CD4-positive, CD25-positive, alpha-beta regulatory T cell (primary cell): Measurements from ENCODE around the gene DNAH5. TPM values are rescaled to one million over a fixed set of nuclear protein-coding genes. Genes with fewer than 3 reads are reported as not detected.
A peak's percentile ranks its signal among the peaks of the same experiment; 100 is the strongest.

Source experiments
- ATAC-seq, 2 donors: fragments of 150-1000 bp; cut with Tn5 transposase; one replicate each; pipeline ENCODE4 v1.10.0; 2021; ENCODE audit warnings: low read depth in 2 of 2, moderate number of reproducible peaks in 2 of 2, moderate library complexity in 1 of 2
- DNase-seq, 3 donors: peaks; one replicate each; pipeline versions ENCODE4 v3.0.0 to v3.0.0-alpha.2; 2012 to 2022; ENCODE audit warnings: mixed read lengths in 1 of 3
- H3K27ac ChIP-seq: one replicate; pipeline ENCODE4 v1.7.0; 2013; ENCODE audit warnings: mild to moderate bottlenecking, low read length; ENCODE audit not compliant: insufficient read depth, poor library complexity, severe bottlenecking
- H3K27me3 ChIP-seq: one replicate; pipeline ENCODE4 v1.7.0; 2013; ENCODE audit warnings: low read length; ENCODE audit not compliant: control insufficient read depth, insufficient read depth
- H3K36me3 ChIP-seq: one replicate; pipeline ENCODE4 v1.7.0; 2013; ENCODE audit warnings: mild to moderate bottlenecking, low read length, moderate library complexity; ENCODE audit not compliant: control insufficient read depth, insufficient read depth
- H3K4me1 ChIP-seq: 2 replicates; pipeline ENCODE4 v1.7.0; 2013; ENCODE audit warnings: mild to moderate bottlenecking, low read length; ENCODE audit not compliant: insufficient read depth, control insufficient read depth, poor library complexity, severe bottlenecking
- H3K4me3 ChIP-seq: one replicate; pipeline ENCODE4 v1.7.0; 2013; ENCODE audit warnings: low read depth, mild to moderate bottlenecking, low read length, moderate library complexity
- H3K9me3 ChIP-seq, 2 experiments: 1 replicate in 1 of 2; 2 replicates in 1 of 2; pipeline ENCODE4 v1.7.0; 2013; ENCODE audit warnings: low read length in 2 of 2, mild to moderate bottlenecking in 1 of 2, moderate library complexity in 1 of 2; ENCODE audit not compliant: control insufficient read depth in 2 of 2
- H3K27ac Mint-ChIP-seq, 3 donors: one replicate each; pipeline ENCODE4 v1.8.0; 2020 to 2022; ENCODE audit warnings: mild to moderate bottlenecking in 3 of 3, mixed read lengths in 3 of 3, moderate library complexity in 2 of 3
- H3K27me3 Mint-ChIP-seq: one replicate; pipeline ENCODE4 v1.8.0; 2022; ENCODE audit warnings: mild to moderate bottlenecking, mixed read lengths
- H3K36me3 Mint-ChIP-seq: one replicate; pipeline ENCODE4 v1.8.0; 2020; ENCODE audit warnings: mixed read lengths
- H3K4me1 Mint-ChIP-seq, 4 donors: one replicate each; pipeline ENCODE4 v1.8.0; 2020 to 2022; ENCODE audit warnings: mixed read lengths in 4 of 4, mild to moderate bottlenecking in 1 of 4
- H3K4me3 Mint-ChIP-seq, 4 donors: one replicate each; pipeline ENCODE4 v1.8.0; 2020 to 2022; ENCODE audit warnings: mild to moderate bottlenecking in 4 of 4, mixed read lengths in 4 of 4, moderate library complexity in 3 of 4
- H3K9me3 Mint-ChIP-seq, 7 donors: one replicate each; pipeline ENCODE4 v1.8.0; 2020 to 2022; ENCODE audit warnings: mixed read lengths in 7 of 7, mild to moderate bottlenecking in 3 of 7, moderate library complexity in 2 of 7
- polyA plus RNA-seq, 4 donors: library from polyadenylated mRNA; unstranded; fragments of 300-500 nt; fragmentation: Illumina TruSeq; gene quantifications; one replicate each; pipeline ENCODE4 v1.2.3, GENCODE V29; 2021
- total RNA-seq: library from RNA; stranded (reverse); gene quantifications from one replicate; pipeline ENCODE4 v1.2.3, GENCODE V29; 2022

The DNAH5 gene
- total and polyA plus RNA-seq, 5 donors from 2014 or later = not detected

DNA sequence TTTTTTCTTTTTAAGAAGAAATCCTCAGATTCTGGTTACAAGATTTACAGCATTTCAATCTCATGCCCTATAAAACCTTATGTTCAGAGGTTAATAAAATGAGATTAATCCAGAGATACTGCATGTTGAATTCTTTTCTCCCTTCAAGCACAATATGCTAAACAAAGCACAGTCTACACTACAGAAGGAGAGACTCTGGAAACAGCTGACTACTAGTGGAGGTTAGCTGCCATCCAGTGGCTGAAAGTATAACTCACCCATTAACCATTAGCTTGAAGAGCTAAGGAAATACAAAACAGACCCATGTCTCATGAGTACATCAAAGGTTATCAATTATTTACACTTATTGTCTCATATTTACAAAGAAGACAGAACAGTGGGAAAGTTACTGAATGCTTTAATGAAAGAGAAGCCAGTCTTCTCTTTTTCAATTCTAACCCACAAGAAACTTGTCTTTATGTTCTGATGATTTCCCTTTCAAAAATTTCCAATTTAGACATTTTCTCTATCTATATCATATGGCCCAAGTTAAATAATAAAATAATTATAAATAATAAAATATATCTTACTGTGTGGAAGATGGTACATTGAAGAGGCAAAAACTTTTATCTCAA is 12.7 kb upstream of the DNAH5 start:
- Histone ChIP-seq H3K4me1 (no peaks in the 10 kb centered on the region), H3K36me3 (no peaks in the 10 kb centered on the region), H3K9me3 (no peaks in the 10 kb centered on the region), H3K4me3 (no peak overlapping the region), H3K27ac (no peak overlapping the region), H3K27me3 (no peaks in the 10 kb centered on the region)
- Mint-ChIP-seq H3K27me3 (no peaks in the 10 kb centered on the region), H3K4me3 (no peak overlapping the region), H3K9me3 (peaks cover 0 to 3% (median 2%) of the 10 kb centered on the region in 7 donors), H3K27ac (no peak overlapping the region), H3K36me3 (no peaks in the 10 kb centered on the region), H3K4me1 (no peaks in the 10 kb centered on the region)
- ATAC-seq = no peak
- DNase-seq = peak in 1 of 3 donors; percentile 13

DNA sequence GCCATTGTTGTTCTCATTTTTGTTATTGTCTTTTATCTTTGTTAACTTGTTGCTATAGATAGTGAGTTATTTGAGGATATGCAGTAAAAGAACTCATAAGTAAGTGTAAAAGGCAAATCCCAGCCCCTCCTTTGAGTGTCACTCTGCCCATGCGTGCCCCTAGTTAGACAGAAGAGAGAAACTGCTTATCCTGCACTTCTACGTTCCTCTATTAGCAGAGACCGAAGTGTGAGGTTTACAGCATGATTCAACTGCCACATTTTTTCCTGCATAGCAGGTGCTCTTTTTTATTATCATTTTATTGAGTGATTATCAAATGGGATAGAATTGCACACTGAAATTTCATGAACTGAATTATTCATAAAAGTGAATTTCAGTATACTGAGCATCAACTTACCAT is 12.0 kb upstream of the DNAH5 start:
- Mint-ChIP-seq H3K4me1 (no peaks in the 10 kb centered on the region), H3K4me3 (no peak overlapping the region), H3K27me3 (no peaks in the 10 kb centered on the region), H3K36me3 (no peaks in the 10 kb centered on the region), H3K9me3 (peaks cover 0 to 3% (median 0%) of the 10 kb centered on the region in 7 donors), H3K27ac (no peak overlapping the region)
- Histone ChIP-seq H3K27me3 (no peaks in the 10 kb centered on the region), H3K36me3 (no peaks in the 10 kb centered on the region), H3K4me1 (no peaks in the 10 kb centered on the region), H3K9me3 (no peaks in the 10 kb centered on the region), H3K27ac (no peak overlapping the region), H3K4me3 (no peak overlapping the region)
- DNase-seq = no peak
- no peak for ATAC-seq

DNA sequence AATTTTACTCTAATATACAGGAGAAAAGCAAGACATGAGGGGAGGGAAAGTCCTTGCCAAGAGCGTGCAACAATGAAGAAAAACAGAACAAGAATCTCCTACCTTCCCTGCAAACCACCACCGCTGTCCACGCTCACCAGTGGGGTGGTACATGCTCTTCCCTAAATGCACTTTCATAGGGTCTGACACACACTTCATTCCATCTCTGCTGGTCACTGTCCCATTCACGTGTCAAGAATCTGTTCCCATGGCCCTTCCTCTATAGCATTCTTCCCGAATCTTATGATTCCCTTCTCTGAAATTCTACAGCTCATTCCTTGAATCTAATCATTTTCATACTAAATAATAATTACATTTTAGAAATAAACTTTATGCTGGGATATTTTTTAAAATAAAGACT is 11.4 kb upstream of the DNAH5 start:
- Histone ChIP-seq H3K4me3 (no peak overlapping the region), H3K9me3 (no peaks in the 10 kb centered on the region), H3K27ac (no peak overlapping the region), H3K27me3 (no peaks in the 10 kb centered on the region), H3K4me1 (no peaks in the 10 kb centered on the region), H3K36me3 (no peaks in the 10 kb centered on the region)
- DNase-seq (no peak), ATAC-seq (no peak)
- H3K4me1 Mint-ChIP-seq = no peaks in the 10 kb centered on the region
- no peak overlapping the region for H3K4me3 Mint-ChIP-seq
- no peaks in the 10 kb centered on the region for H3K27me3 Mint-ChIP-seq
- H3K36me3 Mint-ChIP-seq = no peaks in the 10 kb centered on the region
- H3K9me3 Mint-ChIP-seq = peaks cover 0 to 3% (median 0%) of the 10 kb centered on the region in 7 donors
- H3K27ac Mint-ChIP-seq = no peak overlapping the region

DNA sequence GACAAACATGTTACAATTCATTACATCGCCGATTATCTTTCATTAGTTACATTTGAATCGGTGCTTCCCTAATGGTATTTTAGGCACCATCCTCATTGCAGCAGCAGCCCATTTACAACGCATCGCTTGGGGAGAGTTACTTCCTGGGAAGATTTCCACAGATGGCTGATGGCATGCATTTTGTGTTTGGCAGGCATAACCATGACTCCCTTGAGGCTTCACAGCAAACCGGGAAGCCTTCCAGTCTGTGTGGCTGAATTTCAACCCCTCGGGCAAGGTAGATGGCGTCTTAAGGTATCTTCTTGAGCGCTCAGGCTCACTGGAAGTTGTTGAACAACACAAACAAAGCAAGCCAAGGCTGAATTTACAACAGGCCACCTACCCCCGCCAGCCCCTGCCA is 1.6 kb upstream of the DNAH5 start:
- Mint-ChIP-seq H3K36me3 (no peaks in the 10 kb centered on the region), H3K27me3 (no peaks in the 10 kb centered on the region), H3K9me3 (peaks cover 0 to 3% (median 0%) of the 10 kb centered on the region in 7 donors), H3K4me3 (no peak overlapping the region), H3K4me1 (no peaks in the 10 kb centered on the region), H3K27ac (no peak overlapping the region)
- no peak overlapping the region for H3K4me3 ChIP-seq
- H3K27ac ChIP-seq = no peak overlapping the region
- ATAC-seq = no peak
- no peaks in the 10 kb centered on the region for H3K4me1 ChIP-seq
- H3K27me3 ChIP-seq = no peaks in the 10 kb centered on the region
- no peaks in the 10 kb centered on the region for H3K9me3 ChIP-seq
- DNase-seq = no peak
- H3K36me3 ChIP-seq = no peaks in the 10 kb centered on the region

DNA sequence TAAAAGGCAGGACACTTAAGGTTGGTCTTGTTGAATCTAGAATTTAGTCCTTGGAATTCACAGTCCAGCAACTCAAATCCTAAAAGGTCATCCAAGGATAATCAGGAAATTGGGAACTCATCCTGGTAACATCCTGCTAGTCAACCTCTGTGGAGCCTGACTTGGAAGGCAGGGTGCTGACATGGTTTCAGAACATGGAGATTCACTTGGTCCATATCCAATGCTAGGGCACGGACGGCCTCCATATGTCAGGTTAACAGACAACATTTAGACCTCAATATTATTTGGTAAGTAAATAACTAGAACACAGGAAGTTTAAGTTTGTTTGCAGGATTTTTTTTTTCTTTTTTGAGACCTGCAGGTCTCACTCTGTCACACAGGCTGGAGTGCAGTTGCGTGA is 783 bp upstream of the DNAH5 start:
- Histone ChIP-seq H3K4me1 (no peaks in the 10 kb centered on the region), H3K27ac (no peak overlapping the region), H3K9me3 (no peaks in the 10 kb centered on the region), H3K27me3 (no peaks in the 10 kb centered on the region), H3K36me3 (no peaks in the 10 kb centered on the region), H3K4me3 (no peak overlapping the region)
- H3K36me3 Mint-ChIP-seq = no peaks in the 10 kb centered on the region
- H3K4me1 Mint-ChIP-seq = no peaks in the 10 kb centered on the region
- no peak overlapping the region for H3K4me3 Mint-ChIP-seq
- DNase-seq = no peak
- no peak for ATAC-seq
- H3K27me3 Mint-ChIP-seq = no peaks in the 10 kb centered on the region
- no peak overlapping the region for H3K27ac Mint-ChIP-seq
- H3K9me3 Mint-ChIP-seq = peaks cover 0 to 3% (median 1%) of the 10 kb centered on the region in 7 donors

DNA sequence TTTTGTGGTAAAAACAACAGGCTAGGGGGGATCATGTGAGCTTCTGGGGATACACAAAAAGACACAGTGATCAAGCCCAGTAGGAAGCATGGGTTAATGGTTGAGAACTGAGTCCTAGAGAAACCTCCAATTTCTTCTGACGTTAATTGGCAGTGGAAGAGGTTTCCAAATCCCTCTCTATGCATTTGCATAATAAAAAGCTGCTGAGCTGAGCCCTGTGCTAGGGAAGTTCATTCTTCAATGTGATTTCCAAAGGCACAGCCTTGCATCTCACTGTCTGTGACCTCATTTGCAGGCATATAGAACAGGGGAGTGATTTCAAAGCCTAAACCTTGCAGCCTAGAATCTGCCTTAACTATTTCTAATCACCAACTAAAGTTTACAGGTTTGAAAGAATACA is 812 bp downstream of the DNAH5 start:
- H3K27ac Mint-ChIP-seq = no peak overlapping the region
- H3K4me1 Mint-ChIP-seq = no peaks in the 10 kb centered on the region
- H3K9me3 Mint-ChIP-seq = peaks cover 0 to 6% (median 0%) of the 10 kb centered on the region in 7 donors
- H3K36me3 Mint-ChIP-seq = no peaks in the 10 kb centered on the region
- Histone ChIP-seq H3K27me3 (no peaks in the 10 kb centered on the region), H3K27ac (no peak overlapping the region), H3K4me1 (no peaks in the 10 kb centered on the region), H3K36me3 (no peaks in the 10 kb centered on the region), H3K4me3 (no peak overlapping the region), H3K9me3 (no peaks in the 10 kb centered on the region)
- H3K27me3 Mint-ChIP-seq = no peaks in the 10 kb centered on the region
- ATAC-seq (no peak), DNase-seq (no peak)
- no peak overlapping the region for H3K4me3 Mint-ChIP-seq

DNA sequence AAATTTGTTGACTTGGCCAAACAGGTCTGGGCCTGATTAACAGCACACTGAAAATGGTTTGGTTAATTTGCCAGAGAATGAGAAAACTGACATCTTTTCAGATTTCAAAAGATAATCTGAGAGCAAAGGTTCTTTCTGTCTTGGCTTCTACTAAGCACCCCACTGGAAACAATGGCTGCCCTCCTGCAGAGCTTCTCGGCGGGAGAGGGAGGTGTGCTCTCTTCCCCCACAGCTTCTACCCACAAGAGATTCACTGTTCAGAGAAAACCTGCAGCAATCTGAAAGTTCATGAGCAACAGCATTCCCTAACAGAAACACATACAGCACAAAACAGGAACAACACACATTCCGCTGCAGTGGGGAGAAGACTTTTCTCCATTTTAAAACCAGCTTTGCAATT is 3.0 kb downstream of the DNAH5 start:
- no peaks in the 10 kb centered on the region for H3K36me3 Mint-ChIP-seq
- H3K4me1 Mint-ChIP-seq = no peaks in the 10 kb centered on the region
- Histone ChIP-seq H3K27me3 (no peaks in the 10 kb centered on the region), H3K4me3 (no peak overlapping the region), H3K27ac (no peak overlapping the region), H3K9me3 (no peaks in the 10 kb centered on the region), H3K36me3 (no peaks in the 10 kb centered on the region), H3K4me1 (no peaks in the 10 kb centered on the region)
- no peak overlapping the region for H3K27ac Mint-ChIP-seq
- peaks cover 0 to 6% (median 0%) of the 10 kb centered on the region in 7 donors for H3K9me3 Mint-ChIP-seq
- H3K27me3 Mint-ChIP-seq = no peaks in the 10 kb centered on the region
- DNase-seq = no peak
- no peak overlapping the region for H3K4me3 Mint-ChIP-seq
- ATAC-seq = no peak

DNA sequence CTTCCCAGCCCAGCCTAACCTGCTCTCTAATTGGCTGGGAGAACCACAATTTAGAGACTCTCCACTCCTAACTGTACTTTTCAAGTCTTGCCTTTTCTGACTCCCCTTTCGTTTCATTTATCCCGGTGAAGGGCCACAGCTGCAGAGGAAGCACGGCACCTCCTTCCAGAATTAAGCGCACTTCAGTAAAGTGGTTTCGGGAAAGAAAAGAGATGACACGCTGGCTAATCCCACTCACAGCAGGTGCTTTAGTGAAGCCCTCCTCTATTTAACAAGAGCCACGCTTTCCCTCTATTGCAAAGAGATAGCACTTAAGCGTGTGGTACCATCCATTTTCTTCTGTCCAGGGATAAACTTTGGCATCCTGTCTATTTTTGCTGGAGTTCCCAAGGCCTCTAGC is 4.8 kb downstream of the DNAH5 start:
- Histone ChIP-seq H3K36me3 (no peaks in the 10 kb centered on the region), H3K4me1 (no peaks in the 10 kb centered on the region), H3K9me3 (no peaks in the 10 kb centered on the region), H3K27ac (no peak overlapping the region), H3K27me3 (no peaks in the 10 kb centered on the region), H3K4me3 (no peak overlapping the region)
- Mint-ChIP-seq H3K27me3 (no peaks in the 10 kb centered on the region), H3K36me3 (no peaks in the 10 kb centered on the region), H3K4me1 (no peaks in the 10 kb centered on the region), H3K9me3 (peaks cover 0 to 6% (median 3%) of the 10 kb centered on the region in 7 donors), H3K27ac (no peak overlapping the region), H3K4me3 (no peak overlapping the region)
- no peak for DNase-seq
- no peak for ATAC-seq
